CD14-positive monocyte (primary cell): ENCODE data around the gene PTEN. TPM values are rescaled to one million over a fixed set of nuclear protein-coding genes. Genes with fewer than 3 reads are reported as not detected.
A peak's percentile ranks its signal among the peaks of the same experiment; 100 is the strongest.

Source experiments
- DNase-seq, 3 donors: peaks; one replicate each; pipeline ENCODE4 v3.0.0-alpha.2; 2011 to 2022
- H2AFZ ChIP-seq: 2 replicates; pipeline ENCODE4 v1.6.0; 2012; ENCODE audit warnings: mild to moderate bottlenecking, low read depth, low read length, inconsistent platforms; ENCODE audit not compliant: insufficient read depth, poor library complexity, severe bottlenecking
- H3K27ac ChIP-seq, 2 donors: 1 replicate in 1 of 2; 2 replicates in 1 of 2; pipeline ENCODE4 v1.5.1; 2012 to 2013; ENCODE audit warnings: low read length in 2 of 2, control low read depth in 1 of 2, inconsistent platforms in 1 of 2, low read depth in 1 of 2, mild to moderate bottlenecking in 1 of 2
- H3K27me3 ChIP-seq, 2 donors: one replicate each; pipeline versions ENCODE4 v1.6.0 to v1.6.1; 2011 to 2013; ENCODE audit warnings: low read length in 2 of 2; ENCODE audit not compliant: control insufficient read depth in 2 of 2, insufficient read depth in 2 of 2
- H3K36me3 ChIP-seq, 2 donors: replicated peaks in 1 of 2; 1 replicate in 1 of 2; 2 replicates in 1 of 2; pipeline versions ENCODE4 v1.5.1 to v1.6.1; 2012 to 2013; ENCODE audit warnings: low read length in 2 of 2, control low read depth in 1 of 2, inconsistent platforms in 1 of 2, mild to moderate bottlenecking in 1 of 2; ENCODE audit not compliant: insufficient read depth in 2 of 2, control insufficient read depth in 1 of 2
- H3K4me1 ChIP-seq, 2 donors: 1 replicate in 1 of 2; 2 replicates in 1 of 2; pipeline versions ENCODE4 v1.5.1 to v1.6.1; 2012 to 2013; ENCODE audit warnings: low read length in 2 of 2, control low read depth in 1 of 2, inconsistent platforms in 1 of 2, mild to moderate bottlenecking in 1 of 2, moderate library complexity in 1 of 2; ENCODE audit not compliant: insufficient read depth in 2 of 2, control insufficient read depth in 1 of 2
- H3K4me2 ChIP-seq: replicated peaks from 2 replicates; pipeline ENCODE3; 2012; ENCODE audit warnings: low read length, moderate library complexity, mild to moderate bottlenecking; ENCODE audit not compliant: poor library complexity, severe bottlenecking; ENCODE audit errors: extremely low read depth
- H3K4me3 ChIP-seq, 3 experiments: fragments of 200-600 bp in 1 of 3; sonication (generic) in 1 of 3; replicated peaks in 1 of 3; 1 replicate in 2 of 3; 2 replicates in 1 of 3; pipeline ENCODE4 v1.5.1; 2011 to 2013; ENCODE audit warnings: low read length in 3 of 3, mild to moderate bottlenecking in 3 of 3, control low read depth in 2 of 3, low read depth in 2 of 3, inconsistent platforms in 1 of 3, moderate library complexity in 1 of 3
- H3K79me2 ChIP-seq: 2 replicates; pipeline ENCODE4 v1.6.0; 2012; ENCODE audit warnings: mild to moderate bottlenecking, control low read depth, inconsistent platforms, low read length, moderate library complexity; ENCODE audit not compliant: insufficient read depth
- H3K9ac ChIP-seq: 2 replicates; pipeline ENCODE4 v1.6.0; 2017; ENCODE audit warnings: low read length, mild to moderate bottlenecking; ENCODE audit not compliant: insufficient read depth, poor library complexity, severe bottlenecking
- H3K9me3 ChIP-seq, 2 donors: replicated peaks in 1 of 2; 1 replicate in 1 of 2; 2 replicates in 1 of 2; pipeline versions ENCODE4 v1.5.1 to v1.6.1; 2012 to 2013; ENCODE audit warnings: low read length in 2 of 2, control low read depth in 1 of 2; ENCODE audit not compliant: control insufficient read depth in 1 of 2, insufficient read depth in 1 of 2
- H4K20me1 ChIP-seq: 2 replicates; pipeline ENCODE4 v1.6.0; 2012; ENCODE audit warnings: mild to moderate bottlenecking, low read length, control low read depth, moderate library complexity; ENCODE audit not compliant: insufficient read depth
- H3K27ac Mint-ChIP-seq, 7 donors: one replicate each; pipeline ENCODE4 v1.8.0; 2020; ENCODE audit warnings: mild to moderate bottlenecking in 7 of 7, mixed read lengths in 7 of 7, moderate library complexity in 6 of 7, inconsistent platforms in 2 of 7
- H3K27me3 Mint-ChIP-seq, 3 donors: one replicate each; pipeline ENCODE4 v1.8.0; 2021 to 2022; ENCODE audit warnings: low read depth in 3 of 3, mild to moderate bottlenecking in 3 of 3, mixed read lengths in 3 of 3, moderate library complexity in 3 of 3, inconsistent platforms in 1 of 3
- H3K36me3 Mint-ChIP-seq, 2 donors: one replicate each; pipeline ENCODE4 v1.8.0; 2020; ENCODE audit warnings: mixed read lengths in 2 of 2, inconsistent platforms in 1 of 2, mild to moderate bottlenecking in 1 of 2
- H3K4me1 Mint-ChIP-seq: one replicate; pipeline ENCODE4 v1.8.0; 2020; ENCODE audit warnings: mild to moderate bottlenecking, mixed read lengths
- H3K4me3 Mint-ChIP-seq, 2 donors: one replicate each; pipeline ENCODE4 v1.8.0; 2020; ENCODE audit warnings: mild to moderate bottlenecking in 2 of 2, mixed read lengths in 2 of 2, moderate library complexity in 1 of 2
- H3K9me3 Mint-ChIP-seq, 7 donors: one replicate each; pipeline ENCODE4 v1.8.0; 2020 to 2022; ENCODE audit warnings: mixed read lengths in 7 of 7, mild to moderate bottlenecking in 6 of 7, moderate library complexity in 6 of 7, inconsistent platforms in 2 of 7
- WGBS: methylation state at CpG from one replicate; pipeline ENCODE4 v1.1.5; 2013; ENCODE audit warnings: missing lambda C conversion rate; ENCODE audit not compliant: insufficient coverage; 5-methylcytosine and 5-hydroxymethylcytosine counted together
- intact Hi-C, 2 donors: fragments of 100-400 bp; cut with micrococcal nuclease; formaldehyde crosslinking; loops; one replicate each; pipeline versions ENCODE4 v1.15.0 to v1.15.1; 2023
- polyA plus RNA-seq, 3 donors: library from polyadenylated mRNA; depleted of rRNA in 1 of 3; unstranded in 2 of 3; stranded (reverse) in 1 of 3; fragments of 300-500 nt in 2 of 3; fragments of >200 nt in 1 of 3; fragmentation: Illumina TruSeq in 2 of 3; gene quantifications; 1 replicate in 2 of 3; 2 replicates in 1 of 3; pipeline ENCODE4 v1.2.3, GENCODE V29; 2012 to 2021
- TF ChIP-seq, protein P1 (sequence below): fragments of 200-600 bp; IDR thresholded peaks from one replicate; pipeline ENCODE4 v1.8.0; 2022; ENCODE audit warnings: antibody characterized with exemption, mild to moderate bottlenecking

The PTEN gene
- polyA plus RNA-seq, 3 donors = 30.5 to 57.6 (median 37.7) TPM

DNA sequence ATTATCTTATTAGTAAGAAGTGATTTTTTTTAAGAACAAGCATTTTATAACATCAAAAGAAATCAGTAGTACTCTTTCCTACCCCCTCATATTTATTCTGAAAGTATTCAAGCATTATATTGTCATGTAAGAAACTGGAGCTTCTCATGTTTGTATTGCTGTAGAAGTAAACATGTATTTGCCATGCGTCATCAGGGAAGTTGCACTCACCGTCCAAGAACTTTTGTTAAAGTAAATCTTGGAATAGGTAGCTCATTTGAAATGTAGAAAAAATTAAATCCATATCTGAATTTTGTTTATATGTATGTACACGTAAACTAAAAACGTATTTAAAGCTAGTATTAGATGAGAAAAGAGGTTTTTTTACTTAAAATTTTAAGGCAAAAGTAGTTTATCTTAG, 96.8 kb downstream of the PTEN start:
- no peak for DNase-seq
- TF ChIP-seq, protein P1, sequence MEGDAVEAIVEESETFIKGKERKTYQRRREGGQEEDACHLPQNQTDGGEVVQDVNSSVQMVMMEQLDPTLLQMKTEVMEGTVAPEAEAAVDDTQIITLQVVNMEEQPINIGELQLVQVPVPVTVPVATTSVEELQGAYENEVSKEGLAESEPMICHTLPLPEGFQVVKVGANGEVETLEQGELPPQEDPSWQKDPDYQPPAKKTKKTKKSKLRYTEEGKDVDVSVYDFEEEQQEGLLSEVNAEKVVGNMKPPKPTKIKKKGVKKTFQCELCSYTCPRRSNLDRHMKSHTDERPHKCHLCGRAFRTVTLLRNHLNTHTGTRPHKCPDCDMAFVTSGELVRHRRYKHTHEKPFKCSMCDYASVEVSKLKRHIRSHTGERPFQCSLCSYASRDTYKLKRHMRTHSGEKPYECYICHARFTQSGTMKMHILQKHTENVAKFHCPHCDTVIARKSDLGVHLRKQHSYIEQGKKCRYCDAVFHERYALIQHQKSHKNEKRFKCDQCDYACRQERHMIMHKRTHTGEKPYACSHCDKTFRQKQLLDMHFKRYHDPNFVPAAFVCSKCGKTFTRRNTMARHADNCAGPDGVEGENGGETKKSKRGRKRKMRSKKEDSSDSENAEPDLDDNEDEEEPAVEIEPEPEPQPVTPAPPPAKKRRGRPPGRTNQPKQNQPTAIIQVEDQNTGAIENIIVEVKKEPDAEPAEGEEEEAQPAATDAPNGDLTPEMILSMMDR = no peak
- Mint-ChIP-seq H3K4me1 (peaks cover 4% of the 10 kb centered on the region), H3K9me3 (no peaks in the 10 kb centered on the region), H3K4me3 (no peak overlapping the region), H3K36me3 (peaks cover 44 to 63% of the 10 kb centered on the region in 2 donors), H3K27ac (no peak overlapping the region), H3K27me3 (no peaks in the 10 kb centered on the region)
- H3K27me3 ChIP-seq = no peaks in the 10 kb centered on the region
- no peak overlapping the region for H2AFZ ChIP-seq
- H3K36me3 ChIP-seq = peaks cover 65 to 92% of the 10 kb centered on the region in 2 donors
- WGBS = no CpG with 5 or more reads among the region's 4 CpGs
- H3K4me3 ChIP-seq = no peak overlapping the region
- no peaks in the 10 kb centered on the region for H3K4me1 ChIP-seq
- H4K20me1 ChIP-seq = peaks cover 79% of the 10 kb centered on the region
- no peak overlapping the region for H3K27ac ChIP-seq
- no peaks in the 10 kb centered on the region for H3K9me3 ChIP-seq
- intact Hi-C loops = no loop called here
- no peak overlapping the region for H3K4me2 ChIP-seq
- peaks cover 43% of the 10 kb centered on the region for H3K79me2 ChIP-seq
- no peak overlapping the region for H3K9ac ChIP-seq

DNA sequence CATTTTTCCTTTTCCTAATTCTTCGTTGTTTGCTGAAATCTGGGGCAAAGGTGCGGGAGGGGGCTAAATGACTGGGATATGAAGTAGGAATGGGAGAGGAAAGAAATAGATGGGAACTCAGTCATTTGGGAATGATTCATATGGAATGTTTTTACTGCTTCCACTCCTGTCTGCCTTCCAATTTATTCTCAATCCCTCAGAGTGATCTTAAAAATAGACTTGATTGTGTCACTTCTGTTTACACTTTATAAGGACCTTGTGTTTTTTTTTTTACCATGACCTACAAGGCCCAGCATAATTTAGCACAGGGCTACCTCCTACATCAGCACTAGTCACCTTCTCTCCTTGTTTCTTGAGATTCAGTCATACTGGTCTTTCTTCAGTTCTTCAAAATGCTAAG, 97.9 kb downstream of the PTEN start:
- Mint-ChIP-seq H3K36me3 (peaks cover 48 to 65% of the 10 kb centered on the region in 2 donors), H3K4me1 (no peaks in the 10 kb centered on the region), H3K4me3 (no peak overlapping the region), H3K27ac (peak overlapping the region in 3 of 7 donors; percentile 38 to 70 (median 38)), H3K9me3 (no peaks in the 10 kb centered on the region), H3K27me3 (no peaks in the 10 kb centered on the region)
- Histone ChIP-seq H3K9ac (no peak overlapping the region), H3K79me2 (peaks cover 33% of the 10 kb centered on the region), H3K36me3 (peaks cover 58 to 92% of the 10 kb centered on the region in 2 donors), H3K9me3 (no peaks in the 10 kb centered on the region), H3K27ac (peak overlapping the region in 1 of 2 donors; percentile 4), H3K4me1 (no peaks in the 10 kb centered on the region), H3K4me3 (no peak overlapping the region), H2AFZ (no peak overlapping the region), H3K4me2 (no peak overlapping the region), H3K27me3 (no peaks in the 10 kb centered on the region), H4K20me1 (peaks cover 70% of the 10 kb centered on the region)
- WGBS = no CpG with 5 or more reads among the region's 2 CpGs
- no peak for DNase-seq
- TF ChIP-seq, protein P1 = no peak
- intact Hi-C loops = no loop called here
